Sigmoid colon (tissue), 4 donors: ENCODE data around the gene POLD1.

Experiments used
- CTCF ChIP-seq, 4 experiments: fragments of 450-650 bp in 3 of 4; fragments of 200-600 bp in 1 of 4; IDR thresholded peaks; one replicate each; pipeline ENCODE4 v1.5.1; 2016 to 2019; ENCODE audit warnings: antibody characterized with exemption in 4 of 4, mild to moderate bottlenecking in 3 of 4, moderate library complexity in 2 of 4
- EP300 ChIP-seq, 4 donors: sonication (generic); formaldehyde crosslinking; IDR thresholded peaks; one replicate each; pipeline ENCODE4 v1.6.1; 2017; ENCODE audit warnings: antibody characterized with exemption in 4 of 4
- POLR2A ChIP-seq, 2 donors: fragments of 450-650 bp; IDR thresholded peaks; one replicate each; pipeline ENCODE4 v1.6.1; 2016; ENCODE audit warnings: antibody characterized with exemption in 2 of 2, mild to moderate bottlenecking in 2 of 2, moderate library complexity in 2 of 2
- POLR2AphosphoS5 ChIP-seq, 4 donors: sonication (generic); formaldehyde crosslinking; IDR thresholded peaks; one replicate each; pipeline ENCODE4 v1.6.1; 2017; ENCODE audit warnings: antibody characterized with exemption in 4 of 4

DNA sequence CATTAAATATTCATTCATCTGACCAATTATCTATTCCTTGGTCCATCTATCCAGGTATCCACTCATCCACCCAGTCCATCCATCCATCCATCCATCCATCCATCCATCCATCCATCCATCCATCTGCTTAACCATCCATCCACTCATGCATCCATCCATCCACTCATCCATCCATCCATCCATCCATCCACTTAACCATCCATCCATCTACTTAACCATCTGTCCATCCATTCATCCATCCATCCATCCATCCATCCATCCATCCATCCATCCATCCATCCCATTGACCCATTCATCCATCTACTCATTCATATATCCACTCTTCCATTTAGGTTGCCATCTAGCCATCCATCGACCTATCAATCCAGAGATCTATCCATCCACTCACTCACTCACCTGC is 59.9 kb downstream of the POLD1 start:
- no peak for TF ChIP-seq POLR2AphosphoS5 (IDR thresholded peaks at IDR 0.05)
- no peak for TF ChIP-seq POLR2A (IDR thresholded peaks at IDR 0.05)
- no peak for TF ChIP-seq CTCF (IDR thresholded peaks at IDR 0.05)
- TF ChIP-seq EP300 (IDR thresholded peaks at IDR 0.05) = no peak
